ENCODE results near the gene KDM4B. TPM values are rescaled to one million over a fixed set of nuclear protein-coding genes. Genes with fewer than 3 reads are reported as not detected.

KDM4B gene
- total RNA-seq, 2 experiments from 2014 or later: 46.3 to 46.6 TPM

GRCh38 chr19:5072115-5072514 is 103.2 kb downstream of the KDM4B start:
- no peaks in the 10 kb centered on the region for H3K27me3 Mint-ChIP-seq

GRCh38 chr19:5073153-5073844 is 104.4 kb downstream of the KDM4B start:
- Mint-ChIP-seq H3K4me3 (no peak overlapping the region), H3K27ac (no peak overlapping the region)
- POLR2A ChIA-PET: no interaction called here

More at GRCh38 chr19:5072115-5072514, 103.2 kb downstream of the KDM4B start:
- peaks cover 3% of the 10 kb centered on the region for H3K36me3 Mint-ChIP-seq (ENCODE audit: low read depth)
- ChIA-PET POLR2A (no interaction called here), CTCF (interaction anchor here (0.7 kb wide), 1 partner anchor 15 kb away, joined by 3 read pairs; no protein-coding TSS in a partner anchor)
- ATAC-seq (no peak), DNase-seq (no peak)
- H3K4me1 Mint-ChIP-seq (ENCODE audit: low read depth): peaks cover 31% of the 10 kb centered on the region
- H3K9me3 Mint-ChIP-seq: no peaks in the 10 kb centered on the region
- TF ChIP-seq, protein P1, sequence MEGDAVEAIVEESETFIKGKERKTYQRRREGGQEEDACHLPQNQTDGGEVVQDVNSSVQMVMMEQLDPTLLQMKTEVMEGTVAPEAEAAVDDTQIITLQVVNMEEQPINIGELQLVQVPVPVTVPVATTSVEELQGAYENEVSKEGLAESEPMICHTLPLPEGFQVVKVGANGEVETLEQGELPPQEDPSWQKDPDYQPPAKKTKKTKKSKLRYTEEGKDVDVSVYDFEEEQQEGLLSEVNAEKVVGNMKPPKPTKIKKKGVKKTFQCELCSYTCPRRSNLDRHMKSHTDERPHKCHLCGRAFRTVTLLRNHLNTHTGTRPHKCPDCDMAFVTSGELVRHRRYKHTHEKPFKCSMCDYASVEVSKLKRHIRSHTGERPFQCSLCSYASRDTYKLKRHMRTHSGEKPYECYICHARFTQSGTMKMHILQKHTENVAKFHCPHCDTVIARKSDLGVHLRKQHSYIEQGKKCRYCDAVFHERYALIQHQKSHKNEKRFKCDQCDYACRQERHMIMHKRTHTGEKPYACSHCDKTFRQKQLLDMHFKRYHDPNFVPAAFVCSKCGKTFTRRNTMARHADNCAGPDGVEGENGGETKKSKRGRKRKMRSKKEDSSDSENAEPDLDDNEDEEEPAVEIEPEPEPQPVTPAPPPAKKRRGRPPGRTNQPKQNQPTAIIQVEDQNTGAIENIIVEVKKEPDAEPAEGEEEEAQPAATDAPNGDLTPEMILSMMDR (IDR thresholded peaks at IDR 0.05): no peak
- intact Hi-C loops (cut with micrococcal nuclease): no loop called here
- no peak overlapping the region for H3K27ac Mint-ChIP-seq
- H3K4me3 Mint-ChIP-seq: no peak overlapping the region

GRCh38 chr19:5074407-5074806 is 105.5 kb downstream of the KDM4B start:
- peaks cover 5% of the 10 kb centered on the region for H3K36me3 Mint-ChIP-seq (ENCODE audit: low read depth)
- peaks cover 34% of the 10 kb centered on the region for H3K4me1 Mint-ChIP-seq (ENCODE audit: low read depth)
- H3K27me3 Mint-ChIP-seq: no peaks in the 10 kb centered on the region
- H3K27ac Mint-ChIP-seq: no peak overlapping the region
- no peaks in the 10 kb centered on the region for H3K9me3 Mint-ChIP-seq
- ATAC-seq: no peak
- intact Hi-C loops (cut with micrococcal nuclease): no loop called here
- ChIA-PET POLR2A (interaction anchor here (0.5 kb wide), 1 partner anchor 424 kb away, joined by 3 read pairs; no protein-coding TSS in a partner anchor), CTCF (interaction anchor here (0.9 to 1.2 kb wide), 3 partner anchors 25 to 284 kb away, joined by 3 to 4 read pairs (median 3); no protein-coding TSS in a partner anchor)
- no peak for DNase-seq
- TF ChIP-seq, protein P1 (IDR thresholded peaks at IDR 0.05): no peak
- H3K4me3 Mint-ChIP-seq: no peak overlapping the region

More at GRCh38 chr19:5073153-5073844, 104.4 kb downstream of the KDM4B start:
- Mint-ChIP-seq H3K9me3 (no peaks in the 10 kb centered on the region), H3K27me3 (no peaks in the 10 kb centered on the region), H3K4me1 (ENCODE audit: low read depth) (peaks cover 34% of the 10 kb centered on the region), H3K36me3 (ENCODE audit: low read depth) (peaks cover 3% of the 10 kb centered on the region)
- TF ChIP-seq, protein P1 (IDR thresholded peaks at IDR 0.05): no peak
- CTCF ChIA-PET: interaction anchor here (0.9 kb wide), 1 partner anchor 282 kb away, joined by 4 read pairs; no protein-coding TSS in a partner anchor
- ATAC-seq: no peak
- intact Hi-C loops (cut with micrococcal nuclease): no loop called here
- no peak for DNase-seq

DNA sequence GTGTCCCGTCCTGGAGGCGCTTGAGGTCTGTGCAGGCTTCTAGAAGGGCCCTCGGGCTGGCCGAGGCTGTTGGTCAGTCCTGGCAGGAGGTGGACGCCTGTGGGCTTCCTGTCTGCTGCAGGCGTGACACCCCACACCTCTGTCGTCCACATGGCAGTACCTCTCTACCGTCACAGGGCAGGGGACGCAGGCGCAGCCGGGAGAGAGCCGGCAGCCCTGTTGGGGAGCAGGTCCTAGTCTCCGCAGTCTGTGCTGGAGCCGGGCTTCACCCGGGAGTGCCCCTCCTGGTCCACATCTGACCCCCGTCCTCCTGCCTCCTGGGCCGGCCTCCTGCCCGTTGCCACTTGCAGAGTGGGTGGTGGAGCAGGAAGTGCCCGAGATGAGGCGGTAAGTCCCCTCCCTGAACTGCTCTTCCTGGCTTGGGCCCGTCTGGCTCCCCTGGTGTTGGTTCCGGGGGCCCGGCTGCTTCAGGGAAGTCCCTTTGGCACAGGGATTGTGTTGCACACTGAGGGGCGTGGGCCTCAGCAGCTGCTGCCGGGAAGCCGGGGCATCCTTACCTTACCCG is 106.0 kb downstream of the KDM4B start:
- Mint-ChIP-seq H3K27ac (peak overlapping the region; percentile 52), H3K4me1 (ENCODE audit: low read depth) (peaks cover 34% of the 10 kb centered on the region), H3K36me3 (ENCODE audit: low read depth) (peaks cover 5% of the 10 kb centered on the region), H3K27me3 (no peaks in the 10 kb centered on the region), H3K9me3 (no peaks in the 10 kb centered on the region), H3K4me3 (no peak overlapping the region)
- intact Hi-C loops (cut with micrococcal nuclease): no loop called here
- POLR2A ChIA-PET: no interaction called here
- TF ChIP-seq, protein P1 (IDR thresholded peaks at IDR 0.05): no peak
- no peak for DNase-seq
- CTCF ChIA-PET: interaction anchor here (1.1 to 1.2 kb wide), 2 partner anchors 26 kb away, joined by 3 read pairs; no protein-coding TSS in a partner anchor
- no peak for ATAC-seq

GRCh38 chr19:5075597-5075996 is 106.7 kb downstream of the KDM4B start:
- ChIA-PET POLR2A (no interaction called here), CTCF (interaction anchor here (0.9 kb wide), 1 partner anchor 23 kb away, joined by 3 read pairs; no protein-coding TSS in a partner anchor)
- ATAC-seq (peak; percentile 78), DNase-seq (peak; percentile 70)
- H3K4me3 Mint-ChIP-seq: no peak overlapping the region
- no peaks in the 10 kb centered on the region for H3K9me3 Mint-ChIP-seq
- H3K27ac Mint-ChIP-seq: peak overlapping the region; percentile 54
- no peaks in the 10 kb centered on the region for H3K27me3 Mint-ChIP-seq
- H3K36me3 Mint-ChIP-seq (ENCODE audit: low read depth): peaks cover 6% of the 10 kb centered on the region
- TF ChIP-seq, protein P1 (IDR thresholded peaks at IDR 0.05): no peak
- intact Hi-C loops (cut with micrococcal nuclease): no loop called here
- peaks cover 34% of the 10 kb centered on the region for H3K4me1 Mint-ChIP-seq (ENCODE audit: low read depth)
